ENCODE data around the gene ATP9B. TPM values are rescaled to one million over a fixed set of nuclear protein-coding genes. Genes with fewer than 3 reads are reported as not detected.

The ATP9B gene
- total RNA-seq, 1 donor, result 29.3 TPM

- Histone ChIP-seq H3K4me2 (ENCODE audit: insufficient read depth, low read length) (no peak overlapping the region), H2AFZ (ENCODE audit: low read length) (no peak overlapping the region), H3K27me3 (ENCODE audit: insufficient read depth, low read length) (no peaks in the 10 kb centered on the region), H3K27ac (ENCODE audit: low read depth, low read length) (no peak overlapping the region), H3K79me2 (ENCODE audit: insufficient read depth, low read length) (peaks cover 41% of the 10 kb centered on the region), H3K9me3 (ENCODE audit: low read depth, low read length) (no peaks in the 10 kb centered on the region), H3K4me3 (ENCODE audit: insufficient read depth, low read length) (no peak overlapping the region), H3K4me1 (ENCODE audit: insufficient read depth, low read length) (no peaks in the 10 kb centered on the region), H4K20me1 (ENCODE audit: insufficient read depth, low read length) (peaks cover 20% of the 10 kb centered on the region), H3K36me3 (ENCODE audit: insufficient read depth, low read length) (no peaks in the 10 kb centered on the region)
- no peak for TF ChIP-seq CTCF (IDR thresholded peaks at IDR 0.05; ENCODE audit: extremely low read depth, low read depth, low read length)
- DNase-seq (ENCODE audit: insufficient read length, low spot score, missing footprints), result no peak
These were observed 26.0 kb downstream of the ATP9B start for GRCh38 chr18:79095216-79095615.

GRCh38 chr18:79100944-79101343 is 31.8 kb downstream of the ATP9B start:
- no peak overlapping the region for H3K4me2 ChIP-seq (ENCODE audit: insufficient read depth, low read length)
- no peak overlapping the region for H3K27ac ChIP-seq (ENCODE audit: low read depth, low read length)
- H3K9me3 ChIP-seq (ENCODE audit: low read depth, low read length), result no peaks in the 10 kb centered on the region
- peaks cover 5% of the 10 kb centered on the region for H4K20me1 ChIP-seq (ENCODE audit: insufficient read depth, low read length)
- no peaks in the 10 kb centered on the region for H3K36me3 ChIP-seq (ENCODE audit: insufficient read depth, low read length)
- DNase-seq (ENCODE audit: insufficient read length, low spot score, missing footprints), result no peak
- no peak overlapping the region for H3K4me3 ChIP-seq (ENCODE audit: insufficient read depth, low read length)
- no peak overlapping the region for H2AFZ ChIP-seq (ENCODE audit: low read length)
- no peaks in the 10 kb centered on the region for H3K4me1 ChIP-seq (ENCODE audit: insufficient read depth, low read length)
- H3K27me3 ChIP-seq (ENCODE audit: insufficient read depth, low read length), result no peaks in the 10 kb centered on the region
- H3K79me2 ChIP-seq (ENCODE audit: insufficient read depth, low read length), result peaks cover 15% of the 10 kb centered on the region
- TF ChIP-seq CTCF (IDR thresholded peaks at IDR 0.05; ENCODE audit: extremely low read depth, low read depth, low read length), result no peak

- peaks cover 14% of the 10 kb centered on the region for H3K79me2 ChIP-seq (ENCODE audit: insufficient read depth, low read length)
- TF ChIP-seq CTCF (IDR thresholded peaks at IDR 0.05; ENCODE audit: extremely low read depth, low read depth, low read length), result no peak
These were observed 33.7 kb downstream of the ATP9B start for GRCh38 chr18:79102886-79103285.

GRCh38 chr18:79104137-79104536 is 34.9 kb downstream of the ATP9B start:
- H3K4me1 ChIP-seq (ENCODE audit: insufficient read depth, low read length), result no peaks in the 10 kb centered on the region
- peaks cover 16% of the 10 kb centered on the region for H3K79me2 ChIP-seq (ENCODE audit: insufficient read depth, low read length)
- no peak overlapping the region for H3K27ac ChIP-seq (ENCODE audit: low read depth, low read length)
- no peak overlapping the region for H3K4me2 ChIP-seq (ENCODE audit: insufficient read depth, low read length)
- H4K20me1 ChIP-seq (ENCODE audit: insufficient read depth, low read length), result no peaks in the 10 kb centered on the region
- H3K4me3 ChIP-seq (ENCODE audit: insufficient read depth, low read length), result no peak overlapping the region
- no peaks in the 10 kb centered on the region for H3K36me3 ChIP-seq (ENCODE audit: insufficient read depth, low read length)
- no peak for DNase-seq (ENCODE audit: insufficient read length, low spot score, missing footprints)
- no peak for TF ChIP-seq CTCF (IDR thresholded peaks at IDR 0.05; ENCODE audit: extremely low read depth, low read depth, low read length)
- no peaks in the 10 kb centered on the region for H3K9me3 ChIP-seq (ENCODE audit: low read depth, low read length)
- H3K27me3 ChIP-seq (ENCODE audit: insufficient read depth, low read length), result no peaks in the 10 kb centered on the region
- H2AFZ ChIP-seq (ENCODE audit: low read length), result no peak overlapping the region

More at GRCh38 chr18:79102886-79103285, 33.7 kb downstream of the ATP9B start:
- no peak overlapping the region for H3K4me2 ChIP-seq (ENCODE audit: insufficient read depth, low read length)
- H3K4me1 ChIP-seq (ENCODE audit: insufficient read depth, low read length), result no peaks in the 10 kb centered on the region
- DNase-seq (ENCODE audit: insufficient read length, low spot score, missing footprints), result no peak
- H3K27ac ChIP-seq (ENCODE audit: low read depth, low read length), result no peak overlapping the region
- no peaks in the 10 kb centered on the region for H4K20me1 ChIP-seq (ENCODE audit: insufficient read depth, low read length)
- H3K4me3 ChIP-seq (ENCODE audit: insufficient read depth, low read length), result no peak overlapping the region
- no peaks in the 10 kb centered on the region for H3K27me3 ChIP-seq (ENCODE audit: insufficient read depth, low read length)
- H3K9me3 ChIP-seq (ENCODE audit: low read depth, low read length), result no peaks in the 10 kb centered on the region
- no peaks in the 10 kb centered on the region for H3K36me3 ChIP-seq (ENCODE audit: insufficient read depth, low read length)
- no peak overlapping the region for H2AFZ ChIP-seq (ENCODE audit: low read length)

All from osteoblast (primary cell).